GM12878 (cell line): ENCODE results near the gene KRT34.
"Not testable (repeated sequence)": the region's sequence is repeated elsewhere in the genome, so short reads cannot be mapped to it uniquely, and the experiment has no call there.

Source experiments
- CHD2 ChIP-seq: IDR thresholded peaks from 2 replicates; pipeline ENCODE4 v1.6.1; 2011; ENCODE audit warnings: low read depth, low read length, improper control_type of control experiment, borderline replicate concordance
- EP300 ChIP-seq, 2 experiments: fragments of 150-350 bp in 1 of 2; IDR thresholded peaks; 2 replicates each; pipeline ENCODE4 v1.6.1; 2011 to 2012; ENCODE audit warnings: low read depth in 2 of 2, low read length in 2 of 2, borderline replicate concordance in 1 of 2, improper control_type of control experiment in 1 of 2, inconsistent platforms in 1 of 2; ENCODE audit not compliant: control insufficient read depth in 1 of 2
- FOXM1 ChIP-seq: IDR thresholded peaks from 2 replicates; pipeline ENCODE4 v1.6.1; 2012; ENCODE audit warnings: low read depth, mild to moderate bottlenecking, inconsistent platforms, low read length, moderate library complexity
- NFXL1 ChIP-seq: fragments of 450-650 bp; IDR thresholded peaks from 2 replicates; pipeline ENCODE4 v1.6.1; 2017; ENCODE audit warnings: antibody characterized with exemption, mild to moderate bottlenecking, borderline replicate concordance
- NFYB ChIP-seq: IDR thresholded peaks from 2 replicates; pipeline ENCODE4 v1.6.1; 2011; ENCODE audit warnings: low read depth, mild to moderate bottlenecking, low read length, improper control_type of control experiment, moderate library complexity; ENCODE audit not compliant: insufficient read depth
- NR2C1 ChIP-seq: fragments of 450-650 bp; IDR thresholded peaks from 2 replicates; pipeline ENCODE4 v1.6.1; 2017; ENCODE audit warnings: antibody characterized with exemption, mild to moderate bottlenecking, moderate library complexity
- POLR2A ChIP-seq: IDR thresholded peaks from 2 replicates; pipeline ENCODE4 v1.6.1; 2011; ENCODE audit warnings: low read depth, mild to moderate bottlenecking, low read length
- RCOR1 ChIP-seq: conservative IDR thresholded peaks from 2 replicates; pipeline ENCODE4 v1.6.1; 2012; ENCODE audit warnings: low read depth, low read length, improper control_type of control experiment
- SIN3A ChIP-seq: IDR thresholded peaks from 2 replicates; pipeline ENCODE4 v1.6.1; 2012; ENCODE audit warnings: low read depth, low read length, improper control_type of control experiment
- SMC3 ChIP-seq: IDR thresholded peaks from 2 replicates; pipeline ENCODE4 v1.6.1; 2011; ENCODE audit warnings: low read length, improper control_type of control experiment, borderline replicate concordance
- ZNF207 ChIP-seq: fragments of 450-650 bp; IDR thresholded peaks from 2 replicates; pipeline ENCODE4 v1.6.1; 2014; ENCODE audit warnings: antibody characterized with exemption, mild to moderate bottlenecking, borderline replicate concordance
- TF ChIP-seq, protein P1 (sequence below), 3 experiments: IDR thresholded peaks in 2 of 3; conservative IDR thresholded peaks in 1 of 3; 2 replicates each; pipeline ENCODE4 v1.5.1; 2011; ENCODE audit warnings: low read depth in 3 of 3, low read length in 3 of 3, mild to moderate bottlenecking in 3 of 3, control low read depth in 2 of 3, moderate library complexity in 2 of 3, inconsistent platforms in 1 of 3, mixed read lengths in 1 of 3; ENCODE audit not compliant: control insufficient read depth in 2 of 3, insufficient read depth in 1 of 3; ENCODE audit errors: extremely low read depth in 1 of 3
- TF ChIP-seq, protein P2 (sequence below): IDR thresholded peaks from 2 replicates; pipeline ENCODE4 v1.6.1; 2011; ENCODE audit warnings: low read depth, low read length, improper control_type of control experiment, borderline replicate concordance

DNA sequence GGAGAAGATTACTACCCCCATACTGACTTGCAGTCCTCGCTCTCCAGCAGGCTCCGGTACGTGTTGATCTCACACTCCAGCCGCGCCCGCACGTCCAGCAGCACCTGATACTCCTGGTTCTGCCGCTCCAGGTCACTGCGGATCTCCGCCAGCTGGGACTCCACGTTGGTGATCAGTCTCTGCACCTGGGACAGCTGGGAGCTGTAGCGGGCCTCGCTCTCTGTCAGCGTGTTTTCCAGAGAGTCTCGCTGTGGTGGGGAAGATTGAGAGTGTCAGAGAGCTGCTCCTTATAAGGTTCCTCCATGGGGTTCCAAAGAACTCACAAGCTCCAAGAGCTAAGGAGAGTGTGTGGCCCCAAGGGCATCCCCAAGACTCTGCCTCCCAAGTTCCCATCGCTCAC is 35.7 kb downstream of the KRT34 start:
- TF ChIP-seq SIN3A; NFXL1; RCOR1; NFYB; POLR2A; FOXM1; SMC3; ZNF207; CHD2; EP300 (IDR thresholded peaks at IDR 0.05; ENCODE audit: borderline replicate concordance in 1 of 2, control insufficient read depth in 1 of 2, low read depth in 2 of 2, low read length in 2 of 2); NR2C1: not testable (repeated sequence)
- TF ChIP-seq, protein P1, sequence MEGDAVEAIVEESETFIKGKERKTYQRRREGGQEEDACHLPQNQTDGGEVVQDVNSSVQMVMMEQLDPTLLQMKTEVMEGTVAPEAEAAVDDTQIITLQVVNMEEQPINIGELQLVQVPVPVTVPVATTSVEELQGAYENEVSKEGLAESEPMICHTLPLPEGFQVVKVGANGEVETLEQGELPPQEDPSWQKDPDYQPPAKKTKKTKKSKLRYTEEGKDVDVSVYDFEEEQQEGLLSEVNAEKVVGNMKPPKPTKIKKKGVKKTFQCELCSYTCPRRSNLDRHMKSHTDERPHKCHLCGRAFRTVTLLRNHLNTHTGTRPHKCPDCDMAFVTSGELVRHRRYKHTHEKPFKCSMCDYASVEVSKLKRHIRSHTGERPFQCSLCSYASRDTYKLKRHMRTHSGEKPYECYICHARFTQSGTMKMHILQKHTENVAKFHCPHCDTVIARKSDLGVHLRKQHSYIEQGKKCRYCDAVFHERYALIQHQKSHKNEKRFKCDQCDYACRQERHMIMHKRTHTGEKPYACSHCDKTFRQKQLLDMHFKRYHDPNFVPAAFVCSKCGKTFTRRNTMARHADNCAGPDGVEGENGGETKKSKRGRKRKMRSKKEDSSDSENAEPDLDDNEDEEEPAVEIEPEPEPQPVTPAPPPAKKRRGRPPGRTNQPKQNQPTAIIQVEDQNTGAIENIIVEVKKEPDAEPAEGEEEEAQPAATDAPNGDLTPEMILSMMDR (IDR thresholded peaks at IDR 0.05 in 2 of 3, conservative IDR thresholded peaks at IDR 0.05 in 1 of 3; ENCODE audit: control insufficient read depth in 2 of 3, extremely low read depth in 1 of 3, insufficient read depth in 1 of 3, low read depth in 3 of 3, low read length in 3 of 3), result not testable (repeated sequence)
- TF ChIP-seq, protein P2, sequence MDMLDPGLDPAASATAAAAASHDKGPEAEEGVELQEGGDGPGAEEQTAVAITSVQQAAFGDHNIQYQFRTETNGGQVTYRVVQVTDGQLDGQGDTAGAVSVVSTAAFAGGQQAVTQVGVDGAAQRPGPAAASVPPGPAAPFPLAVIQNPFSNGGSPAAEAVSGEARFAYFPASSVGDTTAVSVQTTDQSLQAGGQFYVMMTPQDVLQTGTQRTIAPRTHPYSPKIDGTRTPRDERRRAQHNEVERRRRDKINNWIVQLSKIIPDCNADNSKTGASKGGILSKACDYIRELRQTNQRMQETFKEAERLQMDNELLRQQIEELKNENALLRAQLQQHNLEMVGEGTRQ, result not testable (repeated sequence)
